Measurements from ENCODE around the gene GATA1. TPM values are rescaled to one million over a fixed set of nuclear protein-coding genes. Genes with fewer than 3 reads are reported as not detected.

GATA1 gene
- total and polyA plus RNA-seq, 10 of the 15 experiments (the other 5 are each of a cell fraction or from before 2014, with no cell fraction given), result 0.24 to 0.36 TPM; not detected in 8

GRCh38 chrX:48737213-48737938 is 49.0 kb upstream of the GATA1 start (continued):
- TF ChIP-seq ZBTB40 (IDR thresholded peaks at IDR 0.05; ENCODE audit: borderline replicate concordance) (peak; percentile 94), ATF7 (IDR thresholded peaks at IDR 0.05; ENCODE audit: low read depth) (peak; percentile 82), FOS (IDR thresholded peaks at IDR 0.05; ENCODE audit: borderline replicate concordance, extremely low read depth, insufficient read length) (peak; percentile 36), E4F1 (IDR thresholded peaks at IDR 0.05; ENCODE audit: borderline replicate concordance, partially characterized antibody) (peak; percentile 45), ZNF622 (IDR thresholded peaks at IDR 0.05) (no peak), NFIC (IDR thresholded peaks at IDR 0.05; ENCODE audit: low read depth, low read length) (peak; percentile 35; the same call in 1 of the 2 replicates), DPF2 (IDR thresholded peaks at IDR 0.05) (no peak), REST (IDR thresholded peaks at IDR 0.05; ENCODE audit: low read depth, low read length) (no peak), LARP7 (IDR thresholded peaks at IDR 0.05) (no peak), EZH2 (IDR thresholded peaks at IDR 0.05; ENCODE audit: borderline replicate concordance, control insufficient read depth, low read depth, low read length) (no peak), CBFB (IDR thresholded peaks at IDR 0.05; ENCODE audit: low read depth) (no peak), IKZF1 (conservative IDR thresholded peaks at IDR 0.05) (peak; percentile 40), MEF2B (IDR thresholded peaks at IDR 0.05; ENCODE audit: partially characterized antibody, poor library complexity, severe bottlenecking) (peak; percentile 19), RELA (IDR thresholded peaks at IDR 0.05; ENCODE audit: borderline replicate concordance, partially characterized antibody) (no peak), ZBED1 (IDR thresholded peaks at IDR 0.05; ENCODE audit: borderline replicate concordance) (no peak), SMC3 (IDR thresholded peaks at IDR 0.05; ENCODE audit: borderline replicate concordance, low read length) (no peak), NFYB (IDR thresholded peaks at IDR 0.05; ENCODE audit: insufficient read depth, low read depth, low read length) (peak; percentile 99), KLF5 (IDR thresholded peaks at IDR 0.05; ENCODE audit: partially characterized antibody) (peak; percentile 84)

All from GM12878 (cell line).